Measurements from ENCODE around the gene CTNND2. TPM values are rescaled to one million over a fixed set of nuclear protein-coding genes. Genes with fewer than 3 reads are reported as not detected.

The CTNND2 gene
- total and polyA plus RNA-seq, 10 donors: 0.93 to 51.0 (median 21.5) TPM

GRCh38 chr5:10935536-10935935, 968.7 kb downstream of the CTNND2 start:
- TF ChIP-seq CTCF (IDR thresholded peaks at IDR 0.05 in 8 of 11, conservative IDR thresholded peaks at IDR 0.05 in 3 of 11): no peak
- no peak for TF ChIP-seq POLR2AphosphoS5 (IDR thresholded peaks at IDR 0.05)
- H3K27me3 ChIP-seq (replicated peaks in 1 of 7): no peaks in the 10 kb centered on the region
- H3K4me3 ChIP-seq: no peak overlapping the region
- H3K27ac ChIP-seq: no peak overlapping the region
- H3K4me1 ChIP-seq: no peaks in the 10 kb centered on the region
- peaks cover 0 to under 1% (median 0%) of the 10 kb centered on the region in 8 donors for H3K9me3 ChIP-seq
- H3K36me3 ChIP-seq: no peaks in the 10 kb centered on the region
- DNase-seq: no peak
- intact Hi-C loops (cut with DNase I; ENCODE audit: low total_unique reads): no loop called here

GRCh38 chr5:10934783-10935355, 969.4 kb downstream of the CTNND2 start:
- no peak for DNase-seq
- 68 to 76% (median 69%) methylated on average over 7 of the region's 7 CpGs for WGBS, 5 donors
- Histone ChIP-seq H3K4me1 (no peaks in the 10 kb centered on the region), H3K27me3 (replicated peaks in 1 of 7) (no peaks in the 10 kb centered on the region), H3K27ac (no peak overlapping the region), H3K4me3 (no peak overlapping the region), H3K36me3 (no peaks in the 10 kb centered on the region), H3K9me3 (peaks cover 0 to 7% (median 2%) of the 10 kb centered on the region in 8 donors)
- TF ChIP-seq POLR2AphosphoS5 (IDR thresholded peaks at IDR 0.05): no peak
- TF ChIP-seq CTCF (IDR thresholded peaks at IDR 0.05 in 8 of 11, conservative IDR thresholded peaks at IDR 0.05 in 3 of 11): no peak
- TF ChIP-seq POLR2A (IDR thresholded peaks at IDR 0.05): no peak
- intact Hi-C loops (cut with DNase I; ENCODE audit: low total_unique reads): no loop called here

GRCh38 chr5:10933121-10933520, 971.1 kb downstream of the CTNND2 start:
- Histone ChIP-seq H3K36me3 (no peaks in the 10 kb centered on the region), H3K9me3 (peaks cover 0 to 23% (median 9%) of the 10 kb centered on the region in 8 donors), H3K4me3 (no peak overlapping the region), H3K4me1 (no peaks in the 10 kb centered on the region), H3K27ac (no peak overlapping the region), H3K27me3 (replicated peaks in 1 of 7) (no peaks in the 10 kb centered on the region)
- no peak for DNase-seq
- 76 to 92% (median 81%) methylated on average over 4 of the region's 4 CpGs for WGBS, 5 donors
- intact Hi-C loops (cut with DNase I; ENCODE audit: low total_unique reads): no loop called here
- no peak for TF ChIP-seq CTCF (IDR thresholded peaks at IDR 0.05 in 8 of 11, conservative IDR thresholded peaks at IDR 0.05 in 3 of 11)
- TF ChIP-seq POLR2AphosphoS5 (IDR thresholded peaks at IDR 0.05): no peak
- TF ChIP-seq POLR2A (IDR thresholded peaks at IDR 0.05): no peak

- H3K9me3 ChIP-seq: peaks cover 0 to 30% (median 13%) of the 10 kb centered on the region in 8 donors
- H3K4me1 ChIP-seq: no peaks in the 10 kb centered on the region
- WGBS, 5 donors: 52 to 100% (median 82%) methylated on average over 1 of the region's 1 CpG
- no peak overlapping the region for H3K27ac ChIP-seq
- no peak for TF ChIP-seq POLR2A (IDR thresholded peaks at IDR 0.05)
- no peak for TF ChIP-seq CTCF (IDR thresholded peaks at IDR 0.05 in 8 of 11, conservative IDR thresholded peaks at IDR 0.05 in 3 of 11)
- intact Hi-C loops (cut with DNase I; ENCODE audit: low total_unique reads): no loop called here
- H3K4me3 ChIP-seq: no peak overlapping the region
- DNase-seq: no peak
- H3K27me3 ChIP-seq (replicated peaks in 1 of 7): no peaks in the 10 kb centered on the region
- no peaks in the 10 kb centered on the region for H3K36me3 ChIP-seq
Measured at GRCh38 chr5:10932426-10932825, 971.8 kb downstream of the CTNND2 start.
